ENCODE results near the gene FLII. TPM values are rescaled to one million over a fixed set of nuclear protein-coding genes. Genes with fewer than 3 reads are reported as not detected.
"Not testable (repeated sequence)": the region's sequence is repeated elsewhere in the genome, so short reads cannot be mapped to it uniquely, and the experiment has no call there.

The FLII gene
- total RNA-seq, result 100 to 1,000 TPM; 207 to 356 (median 281) TPM
- polyA plus RNA-seq, result 100 to 1,000 TPM; 366 to 469 TPM
- long read RNA-seq, donor 1, full-length matches to known transcripts, result 169 of 649 reads
- long read RNA-seq, donor 1, partial matches to known transcripts, result 192 of 649 reads
- long read RNA-seq, donor 1, other reads (novel, unspliced or antisense), result 288 of 649 reads
- long read RNA-seq, donor 2, full-length matches to known transcripts, result 167 of 713 reads
- long read RNA-seq, donor 2, partial matches to known transcripts, result 223 of 713 reads
- long read RNA-seq, donor 2, other reads (novel, unspliced or antisense), result 323 of 713 reads
- long read RNA-seq, donor 3, full-length matches to known transcripts, result 196 of 851 reads
- long read RNA-seq, donor 3, partial matches to known transcripts, result 373 of 851 reads
- long read RNA-seq, donor 3, other reads (novel, unspliced or antisense), result 282 of 851 reads

DNA sequence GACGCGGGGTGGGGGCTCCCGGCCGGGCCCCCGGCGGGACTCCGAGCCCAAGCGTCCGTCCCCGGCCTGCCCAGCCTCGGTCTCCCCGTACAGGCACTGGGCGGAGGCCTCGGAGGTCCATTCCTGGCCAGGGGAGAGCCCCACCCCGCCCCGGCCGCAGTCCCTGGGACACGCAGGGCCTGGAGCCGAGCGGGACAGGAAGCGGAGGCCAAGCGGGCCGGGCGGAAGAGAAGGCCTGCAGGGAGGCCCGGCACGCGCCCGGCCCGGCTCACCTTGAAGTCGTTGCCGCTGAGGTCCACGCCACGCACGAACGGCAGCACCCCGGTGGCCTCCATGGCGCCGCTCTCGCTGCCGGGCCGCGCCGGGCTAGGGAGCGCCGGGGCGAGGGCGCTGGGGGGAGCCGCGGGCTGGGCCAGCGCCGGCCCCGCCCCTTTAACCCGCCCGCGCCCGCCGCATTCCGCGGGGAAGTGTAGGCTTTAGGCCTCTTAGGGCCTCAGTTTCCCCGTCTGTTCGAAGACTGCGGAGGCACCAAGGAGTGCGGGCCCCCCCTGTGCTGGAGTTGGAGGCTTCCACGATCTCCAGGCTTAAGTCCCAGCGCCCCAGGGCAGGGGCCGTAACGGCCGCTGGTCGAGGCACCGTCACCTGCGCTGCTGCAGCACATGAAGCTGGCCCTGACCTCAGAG lies at the start of gene FLII:
Gene FLII (minus strand): TSS at position 383 of the 683 bp plus-strand sequence. CDS start 48 bp downstream, at position 335.
- Histone ChIP-seq H3K4me3 (peak within 1 kb of the TSS; percentile 89 to 99 (median 96)), H3K4me1 (peaks cover 21 to 65% (median 56%) of the 10 kb centered on the region in 9 donors), H3K9me3 (no peaks in the 10 kb centered on the region), H3K27me3 (no peaks in the 10 kb centered on the region), H3K27ac (peak within 1 kb of the TSS; percentile 94 to 100 (median 99)), H3K36me3 (peaks cover 0 to 44% (median 33%) of the 10 kb centered on the region in 9 donors)
- ATAC-seq, result peak; percentile 33 to 70 (median 58)
- peak; percentile 44 to 64 for DNase-seq
- TF ChIP-seq, protein P1, sequence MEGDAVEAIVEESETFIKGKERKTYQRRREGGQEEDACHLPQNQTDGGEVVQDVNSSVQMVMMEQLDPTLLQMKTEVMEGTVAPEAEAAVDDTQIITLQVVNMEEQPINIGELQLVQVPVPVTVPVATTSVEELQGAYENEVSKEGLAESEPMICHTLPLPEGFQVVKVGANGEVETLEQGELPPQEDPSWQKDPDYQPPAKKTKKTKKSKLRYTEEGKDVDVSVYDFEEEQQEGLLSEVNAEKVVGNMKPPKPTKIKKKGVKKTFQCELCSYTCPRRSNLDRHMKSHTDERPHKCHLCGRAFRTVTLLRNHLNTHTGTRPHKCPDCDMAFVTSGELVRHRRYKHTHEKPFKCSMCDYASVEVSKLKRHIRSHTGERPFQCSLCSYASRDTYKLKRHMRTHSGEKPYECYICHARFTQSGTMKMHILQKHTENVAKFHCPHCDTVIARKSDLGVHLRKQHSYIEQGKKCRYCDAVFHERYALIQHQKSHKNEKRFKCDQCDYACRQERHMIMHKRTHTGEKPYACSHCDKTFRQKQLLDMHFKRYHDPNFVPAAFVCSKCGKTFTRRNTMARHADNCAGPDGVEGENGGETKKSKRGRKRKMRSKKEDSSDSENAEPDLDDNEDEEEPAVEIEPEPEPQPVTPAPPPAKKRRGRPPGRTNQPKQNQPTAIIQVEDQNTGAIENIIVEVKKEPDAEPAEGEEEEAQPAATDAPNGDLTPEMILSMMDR (IDR thresholded peaks at IDR 0.05), result peak in 1 of 9 donors; percentile 6
- intact Hi-C loops (cut with DNase I), result loop anchor here in 4 of 10 donors (5.0 kb wide), 2 partner anchors 41 to 54 kb away; partner anchors contain the start of gene TOP3A (in 1 of the 4)
- WGBS, 2 donors, result 0 to 1% methylated on average over 42 to 71 of the region's 71 CpGs

DNA sequence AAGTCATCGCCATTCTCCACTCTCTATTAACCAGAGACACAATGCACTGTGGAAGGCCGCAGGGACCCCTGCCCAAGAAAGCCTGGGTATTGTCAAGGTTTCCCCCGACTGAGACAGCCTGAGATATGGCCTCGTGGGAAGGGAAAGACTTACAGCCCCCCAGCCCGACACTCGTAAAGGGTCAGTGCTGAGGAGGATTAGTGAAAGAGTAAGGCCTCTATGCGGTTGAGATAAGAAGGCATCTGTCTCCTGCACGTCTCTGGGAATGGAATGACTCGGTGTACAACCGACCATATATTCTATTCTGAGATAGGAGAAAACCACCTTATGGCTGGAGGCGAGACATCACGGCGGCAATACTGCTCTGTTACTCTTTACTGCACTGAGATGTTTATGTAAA lies 44.7 kb upstream of the FLII start:
- WGBS, 2 donors, result 67 to 73% methylated on average over 13 of the region's 13 CpGs
- DNase-seq; ATAC-seq; H3K27me3 ChIP-seq; H3K27ac ChIP-seq; H3K9me3 ChIP-seq; intact Hi-C loops (cut with DNase I); H3K4me3 ChIP-seq: not testable (repeated sequence)
- Histone ChIP-seq H3K36me3 (peaks cover 0 to 96% (median 60%) of the 10 kb centered on the region in 9 donors), H3K4me1 (peaks cover 0 to 19% (median 0%) of the 10 kb centered on the region in 9 donors)

- intact Hi-C loops (cut with DNase I), result no loop called here
- Histone ChIP-seq H3K27me3 (no peaks in the 10 kb centered on the region), H3K27ac (peak overlapping the region in 1 of 10 donors; percentile 64), H3K4me3 (no peak overlapping the region), H3K36me3 (peaks cover 0 to 82% (median 45%) of the 10 kb centered on the region in 9 donors), H3K9me3 (no peaks in the 10 kb centered on the region), H3K4me1 (peaks cover 0 to 19% (median 0%) of the 10 kb centered on the region in 9 donors)
- DNase-seq, result no peak
- WGBS, 2 donors, result 83 to 87% methylated on average over 8 of the region's 8 CpGs
- peak in 3 of 8 donors; percentile 27 to 35 (median 29) for ATAC-seq
- TF ChIP-seq, protein P1 (IDR thresholded peaks at IDR 0.05), result no peak
Observed at GRCh38 chr17:18300725-18301480, 42.4 kb upstream of the FLII start.

DNA sequence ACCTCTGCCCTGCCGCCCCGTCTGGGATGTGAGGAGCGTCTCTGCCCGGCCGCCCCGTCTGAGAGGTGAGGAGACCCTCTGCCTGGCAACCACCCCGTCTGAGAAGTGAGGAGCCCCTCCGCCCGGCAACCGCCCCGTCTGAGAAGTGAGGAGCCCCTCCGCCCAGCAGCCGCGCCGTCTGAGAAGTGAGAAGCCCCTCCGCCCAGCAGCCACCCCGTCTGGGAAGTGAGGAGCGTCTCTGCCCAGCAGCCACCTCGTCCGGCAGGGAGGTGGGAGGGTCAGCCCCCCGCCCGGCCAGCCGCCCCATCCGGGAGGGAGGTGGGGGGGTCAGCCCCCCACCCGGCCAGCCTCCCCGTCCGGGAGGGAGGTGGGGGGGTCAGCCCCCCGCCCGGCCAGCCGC lies 39.5 kb upstream of the FLII start:
- H3K36me3 ChIP-seq, result peaks cover 0 to 80% (median 37%) of the 10 kb centered on the region in 9 donors
- H3K4me3 ChIP-seq; ATAC-seq; H3K9me3 ChIP-seq; H3K27me3 ChIP-seq; H3K27ac ChIP-seq; intact Hi-C loops (cut with DNase I); DNase-seq: not testable (repeated sequence)
- H3K4me1 ChIP-seq, result peaks cover 0 to 19% (median 0%) of the 10 kb centered on the region in 9 donors
- WGBS, 2 donors, result 93 to 96% methylated on average over 9 to 26 of the region's 30 CpGs
